SK-N-SH (cell line): ENCODE data around the gene SRM. TPM values are rescaled to one million over a fixed set of nuclear protein-coding genes. Genes with fewer than 3 reads are reported as not detected.

ENCODE experiments used
- CTCF ChIA-PET: fragments of 300-600, 350-600 bp; formaldehyde crosslinking; extraction: SDS; loops from one replicate; lab custom pipeline; 2021; lab: Yijun Ruan, JAX
- POLR2A ChIA-PET: fragments of 350-600 bp; sonication (Branson Sonifier 250); formaldehyde crosslinking; extraction: SDS; loops from one replicate; lab custom pipeline; 2020; ENCODE audit warnings: antibody characterized with exemption, inconsistent platforms; lab: Yijun Ruan, JAX
- DNase-seq: peaks from one replicate; pipeline ENCODE4 v3.0.0; 2012
- H2AFZ ChIP-seq: fragments of 200-600 bp; sonication (generic); 2 replicates; pipeline ENCODE4 v1.8.1; 2016; ENCODE audit warnings: antibody characterized with exemption, mild to moderate bottlenecking, low read depth
- H3F3A ChIP-seq: fragments of 200-600 bp; sonication (generic); replicated peaks from 2 replicates; pipeline ENCODE3; 2016; ENCODE audit warnings: antibody characterized with exemption, mild to moderate bottlenecking; ENCODE audit not compliant: insufficient read depth
- H3K27ac ChIP-seq, 2 experiments: fragments of 200-500 bp in 1 of 2; fragments of 200-600 bp in 1 of 2; sonication (Bioruptor generic) in 1 of 2; sonication (generic), shearing (Covaris generic) in 1 of 2; 2 replicates each; pipeline versions ENCODE4 v1.5.1 to v1.6.1; 2014 to 2016; ENCODE audit warnings: low read depth in 2 of 2, inconsistent platforms in 1 of 2, low read length in 1 of 2, mild to moderate bottlenecking in 1 of 2, mixed read lengths in 1 of 2
- H3K27me3 ChIP-seq: fragments of 200-600 bp; sonication (generic), shearing (Covaris generic); 2 replicates; pipeline ENCODE4 v1.6.1; 2016; ENCODE audit warnings: mixed run types; ENCODE audit not compliant: insufficient read depth
- H3K36me3 ChIP-seq, 2 experiments: fragments of 200-500 bp in 1 of 2; fragments of 200-600 bp in 1 of 2; sonication (Bioruptor generic) in 1 of 2; sonication (generic) in 1 of 2; replicated peaks in 1 of 2; 2 replicates each; pipeline versions ENCODE3 to v1.5.1; 2014 to 2016; ENCODE audit warnings: low read length in 1 of 2, mild to moderate bottlenecking in 1 of 2; ENCODE audit not compliant: insufficient read depth in 2 of 2, control insufficient read depth in 1 of 2
- H3K4me1 ChIP-seq, 2 experiments: fragments of 200-500 bp in 1 of 2; fragments of 200-600 bp in 1 of 2; sonication (Bioruptor generic) in 1 of 2; sonication (generic), shearing (Covaris generic) in 1 of 2; 2 replicates each; pipeline versions ENCODE4 v1.5.1 to v1.6.1; 2014 to 2016; ENCODE audit warnings: low read depth in 1 of 2, low read length in 1 of 2, mixed run types in 1 of 2; ENCODE audit not compliant: insufficient read depth in 2 of 2, control insufficient read depth in 1 of 2
- H3K4me2 ChIP-seq: fragments of 200-600 bp; sonication (generic), shearing (Covaris generic); 2 replicates; pipeline ENCODE4 v1.6.1; 2017; ENCODE audit warnings: mixed run types
- H3K4me3 ChIP-seq, 2 experiments: fragments of 200-500 bp in 1 of 2; fragments of 200-600 bp in 1 of 2; sonication (Bioruptor generic) in 1 of 2; sonication (generic), shearing (Covaris generic) in 1 of 2; 2 replicates each; pipeline versions ENCODE4 v1.5.1 to v1.8.1; 2014 to 2016; ENCODE audit warnings: low read depth in 2 of 2, inconsistent platforms in 1 of 2, low read length in 1 of 2, mild to moderate bottlenecking in 1 of 2, mixed read lengths in 1 of 2, moderate library complexity in 1 of 2
- H3K79me2 ChIP-seq: fragments of 200-600 bp; sonication (generic); 2 replicates; pipeline ENCODE4 v1.8.1; 2017; ENCODE audit warnings: mild to moderate bottlenecking; ENCODE audit not compliant: insufficient read depth
- H3K9ac ChIP-seq: fragments of 200-600 bp; sonication (generic); 2 replicates; pipeline ENCODE4 v1.6.1; 2017; ENCODE audit warnings: mixed run types
- H3K9me2 ChIP-seq: fragments of 200-600 bp; sonication (generic); 2 replicates; pipeline ENCODE4 v1.6.1; 2017; ENCODE audit warnings: mixed run types
- H3K9me3 ChIP-seq: fragments of 200-600 bp; sonication (generic); 2 replicates; pipeline ENCODE4 v1.6.1; 2017; ENCODE audit warnings: mixed run types, mild to moderate bottlenecking, moderate library complexity
- H4K20me1 ChIP-seq: fragments of 200-600 bp; sonication (generic); 2 replicates; pipeline ENCODE4 v1.6.1; 2017; ENCODE audit warnings: mild to moderate bottlenecking, mixed run types; ENCODE audit not compliant: insufficient read depth
- EP300 ChIP-seq, 2 experiments: IDR thresholded peaks; 2 replicates each; pipeline versions ENCODE4 v1.4.0 to v1.6.1; 2012; ENCODE audit warnings: borderline replicate concordance in 1 of 2, low read depth in 1 of 2, low read length in 1 of 2
- EZH2phosphoT487 ChIP-seq: fragments of 200-600 bp; sonication (generic); IDR thresholded peaks from 2 replicates; pipeline ENCODE4 v1.6.1; 2017; ENCODE audit warnings: low read depth, mixed run types, mild to moderate bottlenecking, antibody characterized with exemption, moderate library complexity, borderline replicate concordance
- GABPA ChIP-seq: IDR thresholded peaks from 2 replicates; pipeline ENCODE4 v1.4.0; 2012; ENCODE audit warnings: low read depth, mild to moderate bottlenecking
- GATA2 ChIP-seq: sonication (generic); formaldehyde crosslinking; IDR thresholded peaks from 2 replicates; pipeline ENCODE4 v1.5.0; 2020; ENCODE audit warnings: mild to moderate bottlenecking, missing genetic modification reagents
- MAX ChIP-seq: IDR thresholded peaks from 2 replicates; pipeline ENCODE4 v1.4.0; 2012; ENCODE audit warnings: low read depth
- MEF2A ChIP-seq: IDR thresholded peaks from 2 replicates; pipeline ENCODE4 v1.4.0; 2012; ENCODE audit warnings: low read depth, borderline replicate concordance
- MXI1 ChIP-seq: IDR thresholded peaks from 2 replicates; pipeline ENCODE4 v1.6.1; 2012; ENCODE audit warnings: mild to moderate bottlenecking, low read depth, low read length, improper control_type of control experiment
- POLR2AphosphoS5 ChIP-seq: IDR thresholded peaks from 2 replicates; pipeline ENCODE4 v1.6.1; 2012; ENCODE audit warnings: low read depth, low read length
- RCOR1 ChIP-seq: fragments of 150-350 bp; IDR thresholded peaks from 2 replicates; pipeline ENCODE4 v1.6.1; 2017; ENCODE audit warnings: antibody characterized with exemption, low read length
- REST ChIP-seq: IDR thresholded peaks from 2 replicates; pipeline ENCODE4 v1.6.1; 2012; ENCODE audit warnings: mild to moderate bottlenecking, low read depth, low read length, moderate library complexity
- RFX5 ChIP-seq: IDR thresholded peaks from 2 replicates; pipeline ENCODE4 v1.6.1; 2012; ENCODE audit warnings: mild to moderate bottlenecking, improper control_type of control experiment, low read length
- RXRA ChIP-seq: IDR thresholded peaks from 2 replicates; pipeline ENCODE4 v1.4.0; 2012; ENCODE audit warnings: low read depth, mild to moderate bottlenecking, borderline replicate concordance
- TAF1 ChIP-seq: IDR thresholded peaks from 2 replicates; pipeline ENCODE4 v1.6.1; 2012; ENCODE audit warnings: low read depth, mild to moderate bottlenecking, low read length, moderate library complexity, borderline replicate concordance
- TCF12 ChIP-seq: IDR thresholded peaks from 2 replicates; pipeline ENCODE4 v1.4.0; 2012
- TEAD4 ChIP-seq: IDR thresholded peaks from 2 replicates; pipeline ENCODE4 v1.4.0; 2012; ENCODE audit warnings: mild to moderate bottlenecking, borderline replicate concordance; ENCODE audit not compliant: insufficient read depth
- USF1 ChIP-seq: IDR thresholded peaks from 2 replicates; pipeline ENCODE4 v1.4.0; 2012; ENCODE audit warnings: low read depth, borderline replicate concordance
- ZBTB33 ChIP-seq: IDR thresholded peaks from 2 replicates; pipeline ENCODE4 v1.4.0; 2012; ENCODE audit warnings: low read depth, borderline replicate concordance
- WGBS: methylation state at CpG from one replicate; pipeline ENCODE4 v1.1.6; 2017; ENCODE audit warnings: low lambda C conversion rate; 5-methylcytosine and 5-hydroxymethylcytosine counted together
- polyA plus RNA-seq, 3 experiments: library from polyadenylated mRNA; depleted of rRNA; stranded (reverse); fragments of >200 nt; gene quantifications; 2 replicates each; pipeline ENCODE4 v1.2.3, GENCODE V29; 2012

SRM gene
- polyA plus RNA-seq, 1 of the 3 experiments (the other 2 are of a cell fraction): 105 TPM

GRCh38 chr1:11013160-11013531 is 46.7 kb downstream of the SRM start:
- Histone ChIP-seq H3K9ac (peak overlapping the region; percentile 97), H3K27ac (peak overlapping the region in 1 of 2 experiments; percentile 93; a peak in 3 of 4 replicates), H3K36me3 (peaks cover 32 to 44% of the 10 kb centered on the region in 2 experiments), H3K9me2 (no peaks in the 10 kb centered on the region), H3K27me3 (no peaks in the 10 kb centered on the region), H3F3A (peaks cover 6% of the 10 kb centered on the region), H3K4me3 (peak overlapping the region; percentile 84 to 98), H3K4me2 (peak overlapping the region; percentile 96), H3K9me3 (no peaks in the 10 kb centered on the region), H2AFZ (no peak overlapping the region), H3K79me2 (peaks cover 57% of the 10 kb centered on the region), H3K4me1 (peaks cover 10 to 13% of the 10 kb centered on the region in 2 experiments; a peak in 3 of 4 replicates), H4K20me1 (peaks cover 51% of the 10 kb centered on the region)
- no peak for DNase-seq
- ChIA-PET CTCF (interaction anchor here (0.9 to 2.0 kb wide), 3 partner anchors 24 to 67 kb away, joined by 3 to 12 read pairs (median 4); no protein-coding TSS in a partner anchor), POLR2A (interaction anchor here (1.6 kb wide), 1 partner anchor 68 kb away, joined by 4 read pairs; no protein-coding TSS in a partner anchor)
- TF ChIP-seq MXI1 (peak; percentile 7; the same call in 1 of the 2 replicates), RCOR1 (0 out of 2 replicates have a peak, but pooled peaks have one; percentile 10), ZBTB33 (no peak)
- 2% methylated on average over 8 of the region's 11 CpGs for WGBS

- H3K4me1 ChIP-seq: peaks cover 10 to 13% of the 10 kb centered on the region in 2 experiments; a peak in 3 of 4 replicates
- peaks cover 51% of the 10 kb centered on the region for H3K79me2 ChIP-seq
- peak within 1 kb of the TSS; percentile 84 to 98 for H3K4me3 ChIP-seq
- no peaks in the 10 kb centered on the region for H3K27me3 ChIP-seq
- CTCF ChIA-PET: interaction anchor here (0.5 to 2.0 kb wide), 7 partner anchors 8 to 505 kb away, joined by 3 to 12 read pairs (median 3); no protein-coding TSS in a partner anchor
- 0% methylated on average over 16 of the region's 94 CpGs for WGBS
- peaks cover 30 to 41% of the 10 kb centered on the region in 2 experiments for H3K36me3 ChIP-seq
- H3K9ac ChIP-seq: peak within 1 kb of the TSS; percentile 97
- H2AFZ ChIP-seq: peak within 1 kb of the TSS; percentile 99
- H3K9me2 ChIP-seq: no peaks in the 10 kb centered on the region
- H4K20me1 ChIP-seq: peaks cover 45% of the 10 kb centered on the region
- peaks cover 6% of the 10 kb centered on the region for H3F3A ChIP-seq
- peak within 1 kb of the TSS; percentile 96 for H3K4me2 ChIP-seq
- no peaks in the 10 kb centered on the region for H3K9me3 ChIP-seq
- peak within 1 kb of the TSS; percentile 93 for H3K27ac ChIP-seq
- DNase-seq: peak; percentile 98
- POLR2A ChIA-PET: interaction anchor here (0.5 to 1.6 kb wide), 3 partner anchors 11 to 372 kb away, joined by 3 to 4 read pairs (median 3); no protein-coding TSS in a partner anchor
- TF ChIP-seq MEF2A: no peak
- peak; percentile 84 for TF ChIP-seq POLR2AphosphoS5
- peak; percentile 64 for TF ChIP-seq MAX
- 0 out of 2 replicates have a peak, but pooled peaks have one; percentile 24 for TF ChIP-seq REST
- no peak for TF ChIP-seq USF1
- TF ChIP-seq RXRA: no peak
- TF ChIP-seq TCF12: no peak
- TF ChIP-seq TAF1: peak; percentile 94
- TF ChIP-seq GATA2: no peak
- TF ChIP-seq GABPA: peak; percentile 28; the same call in 1 of the 2 replicates
- no peak for TF ChIP-seq RFX5
- no peak for TF ChIP-seq TEAD4
- no peak for TF ChIP-seq EZH2phosphoT487
- TF ChIP-seq EP300 (IDR thresholded peaks at IDR 0.05; ENCODE audit: borderline replicate concordance in 1 of 2, low read depth in 1 of 2, low read length in 1 of 2): peak in 1 of 2 experiments; percentile 73; a peak in 1 of 4 replicates
These were observed 47.3 kb downstream of the SRM start, which contains the start of gene TARDBP for GRCh38 chr1:11012260-11013159. TSS of gene TARDBP (plus strand) at chr1:11012654. CDS start at chr1:11013728, 1,074 bp downstream.
